A549 (cell line): ENCODE data around the gene PSME3.

ENCODE experiments used
- CEBPB ChIP-seq, 2 experiments: fragments of >200 bp in 1 of 2; sonication (Bioruptor Twin) in 1 of 2; formaldehyde crosslinking in 1 of 2; IDR thresholded peaks; 2 replicates each; pipeline ENCODE4 v1.6.1; 2012 to 2016
- CHD4 ChIP-seq: fragments of 200-600 bp; sonication (generic); IDR thresholded peaks from 2 replicates; pipeline ENCODE4 v1.6.1; 2016; ENCODE audit warnings: antibody characterized with exemption, mild to moderate bottlenecking, borderline replicate concordance
- CTCF ChIP-seq: fragments of >200 bp; sonication (Bioruptor Twin); formaldehyde crosslinking; IDR thresholded peaks from 3 replicates; pipeline ENCODE4 v1.5.1; 2016
- EP300 ChIP-seq, 2 experiments: fragments of >200 bp; sonication (Bioruptor Twin); formaldehyde crosslinking; IDR thresholded peaks; 2 replicates in 1 of 2; 3 replicates in 1 of 2; pipeline ENCODE4 v1.6.1; 2016 to 2017
- MAZ ChIP-seq: fragments of 150-350 bp; IDR thresholded peaks from 2 replicates; pipeline ENCODE4 v1.6.1; 2014; ENCODE audit warnings: antibody characterized with exemption, low read depth, low read length, borderline replicate concordance
- MYC ChIP-seq: IDR thresholded peaks from 2 replicates; pipeline ENCODE4 v1.6.1; 2012; ENCODE audit warnings: mild to moderate bottlenecking, inconsistent platforms, low read length, improper control_type of control experiment, borderline replicate concordance
- POLR2A ChIP-seq: IDR thresholded peaks from 2 replicates; pipeline ENCODE4 v1.6.1; 2012; ENCODE audit warnings: mild to moderate bottlenecking, low read length
- RARB ChIP-seq: fragments of 250-450 bp; sonication (Bioruptor Pico); IDR thresholded peaks from 2 replicates; pipeline ENCODE4 v1.8.0; 2021; ENCODE audit warnings: mild to moderate bottlenecking, moderate library complexity
- RFX5 ChIP-seq: fragments of 450-650 bp; IDR thresholded peaks from 2 replicates; pipeline ENCODE4 v1.7.1; 2014; ENCODE audit warnings: antibody characterized with exemption, mild to moderate bottlenecking, moderate library complexity
- ZC3H11A ChIP-seq: fragments of 450-650 bp; IDR thresholded peaks from 2 replicates; pipeline ENCODE4 v1.6.1; 2014; ENCODE audit warnings: antibody characterized with exemption, mild to moderate bottlenecking
- TF ChIP-seq, protein P1 (sequence below): fragments of 200-600 bp; sonication (generic); IDR thresholded peaks from 2 replicates; pipeline ENCODE4 v1.6.1; 2016; ENCODE audit warnings: antibody characterized with exemption, mild to moderate bottlenecking, moderate library complexity
- TF ChIP-seq, protein P2 (sequence below): fragments of 450-650 bp; IDR thresholded peaks from 2 replicates; pipeline ENCODE4 v1.6.1; 2014; ENCODE audit warnings: antibody characterized with exemption
- TF ChIP-seq, protein P3 (sequence below): IDR thresholded peaks from 2 replicates; pipeline ENCODE4 v1.6.1; 2012

GRCh38 chr17:42843358-42843934 lies 10.2 kb downstream of the PSME3 start:
- peak; percentile 99 for TF ChIP-seq CTCF
- no peak for TF ChIP-seq CHD4
- TF ChIP-seq, protein P1, sequence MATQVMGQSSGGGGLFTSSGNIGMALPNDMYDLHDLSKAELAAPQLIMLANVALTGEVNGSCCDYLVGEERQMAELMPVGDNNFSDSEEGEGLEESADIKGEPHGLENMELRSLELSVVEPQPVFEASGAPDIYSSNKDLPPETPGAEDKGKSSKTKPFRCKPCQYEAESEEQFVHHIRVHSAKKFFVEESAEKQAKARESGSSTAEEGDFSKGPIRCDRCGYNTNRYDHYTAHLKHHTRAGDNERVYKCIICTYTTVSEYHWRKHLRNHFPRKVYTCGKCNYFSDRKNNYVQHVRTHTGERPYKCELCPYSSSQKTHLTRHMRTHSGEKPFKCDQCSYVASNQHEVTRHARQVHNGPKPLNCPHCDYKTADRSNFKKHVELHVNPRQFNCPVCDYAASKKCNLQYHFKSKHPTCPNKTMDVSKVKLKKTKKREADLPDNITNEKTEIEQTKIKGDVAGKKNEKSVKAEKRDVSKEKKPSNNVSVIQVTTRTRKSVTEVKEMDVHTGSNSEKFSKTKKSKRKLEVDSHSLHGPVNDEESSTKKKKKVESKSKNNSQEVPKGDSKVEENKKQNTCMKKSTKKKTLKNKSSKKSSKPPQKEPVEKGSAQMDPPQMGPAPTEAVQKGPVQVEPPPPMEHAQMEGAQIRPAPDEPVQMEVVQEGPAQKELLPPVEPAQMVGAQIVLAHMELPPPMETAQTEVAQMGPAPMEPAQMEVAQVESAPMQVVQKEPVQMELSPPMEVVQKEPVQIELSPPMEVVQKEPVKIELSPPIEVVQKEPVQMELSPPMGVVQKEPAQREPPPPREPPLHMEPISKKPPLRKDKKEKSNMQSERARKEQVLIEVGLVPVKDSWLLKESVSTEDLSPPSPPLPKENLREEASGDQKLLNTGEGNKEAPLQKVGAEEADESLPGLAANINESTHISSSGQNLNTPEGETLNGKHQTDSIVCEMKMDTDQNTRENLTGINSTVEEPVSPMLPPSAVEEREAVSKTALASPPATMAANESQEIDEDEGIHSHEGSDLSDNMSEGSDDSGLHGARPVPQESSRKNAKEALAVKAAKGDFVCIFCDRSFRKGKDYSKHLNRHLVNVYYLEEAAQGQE: no peak
- no peak for TF ChIP-seq RFX5
- TF ChIP-seq, protein P2, sequence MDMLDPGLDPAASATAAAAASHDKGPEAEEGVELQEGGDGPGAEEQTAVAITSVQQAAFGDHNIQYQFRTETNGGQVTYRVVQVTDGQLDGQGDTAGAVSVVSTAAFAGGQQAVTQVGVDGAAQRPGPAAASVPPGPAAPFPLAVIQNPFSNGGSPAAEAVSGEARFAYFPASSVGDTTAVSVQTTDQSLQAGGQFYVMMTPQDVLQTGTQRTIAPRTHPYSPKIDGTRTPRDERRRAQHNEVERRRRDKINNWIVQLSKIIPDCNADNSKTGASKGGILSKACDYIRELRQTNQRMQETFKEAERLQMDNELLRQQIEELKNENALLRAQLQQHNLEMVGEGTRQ: no peak
- TF ChIP-seq EP300 (IDR thresholded peaks at IDR 0.05): no peak
- TF ChIP-seq, protein P3, sequence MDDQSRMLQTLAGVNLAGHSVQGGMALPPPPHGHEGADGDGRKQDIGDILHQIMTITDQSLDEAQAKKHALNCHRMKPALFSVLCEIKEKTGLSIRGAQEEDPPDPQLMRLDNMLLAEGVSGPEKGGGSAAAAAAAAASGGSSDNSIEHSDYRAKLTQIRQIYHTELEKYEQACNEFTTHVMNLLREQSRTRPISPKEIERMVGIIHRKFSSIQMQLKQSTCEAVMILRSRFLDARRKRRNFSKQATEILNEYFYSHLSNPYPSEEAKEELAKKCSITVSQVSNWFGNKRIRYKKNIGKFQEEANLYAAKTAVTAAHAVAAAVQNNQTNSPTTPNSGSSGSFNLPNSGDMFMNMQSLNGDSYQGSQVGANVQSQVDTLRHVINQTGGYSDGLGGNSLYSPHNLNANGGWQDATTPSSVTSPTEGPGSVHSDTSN: no peak
- TF ChIP-seq MAZ: no peak
- no peak for TF ChIP-seq POLR2A
- no peak for TF ChIP-seq RARB (CRISPR knock-in tag)
- TF ChIP-seq ZC3H11A: no peak
- TF ChIP-seq CEBPB (IDR thresholded peaks at IDR 0.05): no peak
- TF ChIP-seq MYC: no peak
